IgD-negative memory B cell (primary cell): ENCODE results near the gene PDE7B. TPM values are rescaled to one million over a fixed set of nuclear protein-coding genes. Genes with fewer than 3 reads are reported as not detected.

ENCODE experiments used
- H3K27ac Mint-ChIP-seq, 3 donors: one replicate each; pipeline ENCODE4 v1.8.0; 2020 to 2022; ENCODE audit warnings: mild to moderate bottlenecking in 3 of 3, mixed read lengths in 3 of 3, moderate library complexity in 1 of 3
- H3K27me3 Mint-ChIP-seq: one replicate; pipeline ENCODE4 v1.8.0; 2021; ENCODE audit warnings: mixed read lengths
- H3K36me3 Mint-ChIP-seq: one replicate; pipeline ENCODE4 v1.8.0; 2020; ENCODE audit warnings: mild to moderate bottlenecking, mixed read lengths
- H3K4me1 Mint-ChIP-seq, 3 donors: one replicate each; pipeline ENCODE4 v1.8.0; 2020 to 2022; ENCODE audit warnings: mixed read lengths in 3 of 3, mild to moderate bottlenecking in 1 of 3
- H3K4me3 Mint-ChIP-seq, 4 donors: one replicate each; pipeline ENCODE4 v1.8.0; 2020 to 2022; ENCODE audit warnings: mild to moderate bottlenecking in 4 of 4, mixed read lengths in 4 of 4, moderate library complexity in 3 of 4
- H3K9me3 Mint-ChIP-seq, 3 donors: one replicate each; pipeline ENCODE4 v1.8.0; 2020 to 2021; ENCODE audit warnings: mixed read lengths in 3 of 3, mild to moderate bottlenecking in 1 of 3
- polyA plus RNA-seq: library from polyadenylated mRNA; unstranded; fragments of 300-500 nt; fragmentation: Illumina TruSeq; gene quantifications from one replicate; pipeline ENCODE4 v1.2.3, GENCODE V29; 2021

Gene PDE7B
- polyA plus RNA-seq, 1 donor from 2014 or later: 0.49 TPM

- no peak overlapping the region for H3K27ac Mint-ChIP-seq
- H3K9me3 Mint-ChIP-seq: no peaks in the 10 kb centered on the region
- H3K4me3 Mint-ChIP-seq: no peak overlapping the region
These were observed 187.0 kb downstream of the PDE7B start for GRCh38 chr6:136038531-136038930.

DNA sequence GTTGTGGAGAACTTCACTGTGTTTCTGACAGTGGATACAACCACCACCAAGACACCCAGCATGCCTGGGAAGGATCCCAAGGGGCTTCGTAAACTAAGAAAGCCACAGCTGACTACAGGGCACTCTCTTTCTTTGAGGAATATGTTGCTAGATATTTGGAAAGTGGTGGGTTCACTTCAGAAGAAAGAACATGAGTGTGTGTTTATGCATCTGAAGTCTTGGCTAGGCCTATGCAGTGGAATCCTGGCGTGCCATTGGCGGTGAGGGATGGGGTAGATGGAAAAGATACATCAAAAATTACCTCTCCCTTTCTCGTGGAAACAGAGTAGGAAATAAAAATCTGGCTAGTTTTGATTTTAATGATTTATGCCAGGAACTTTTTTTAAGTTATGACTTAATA, 187.7 kb downstream of the PDE7B start:
- no peaks in the 10 kb centered on the region for H3K36me3 Mint-ChIP-seq
- peaks cover 4% of the 10 kb centered on the region for H3K27me3 Mint-ChIP-seq
- H3K9me3 Mint-ChIP-seq: no peaks in the 10 kb centered on the region
- no peak overlapping the region for H3K27ac Mint-ChIP-seq
- H3K4me1 Mint-ChIP-seq: peaks cover 0 to 6% (median 0%) of the 10 kb centered on the region in 3 donors
- no peak overlapping the region for H3K4me3 Mint-ChIP-seq

More at GRCh38 chr6:136038531-136038930, 187.0 kb downstream of the PDE7B start:
- Mint-ChIP-seq H3K27me3 (peaks cover 4% of the 10 kb centered on the region), H3K36me3 (no peaks in the 10 kb centered on the region), H3K4me1 (peaks cover 0 to 6% (median 0%) of the 10 kb centered on the region in 3 donors)

- Mint-ChIP-seq H3K4me3 (no peak overlapping the region), H3K9me3 (peaks cover 0 to 5% (median 0%) of the 10 kb centered on the region in 3 donors), H3K4me1 (no peaks in the 10 kb centered on the region), H3K27ac (no peak overlapping the region), H3K36me3 (peaks cover 2% of the 10 kb centered on the region), H3K27me3 (no peaks in the 10 kb centered on the region)
These were observed 199.0 kb downstream of the PDE7B start for GRCh38 chr6:136050475-136050874.

GRCh38 chr6:136051140-136051775, 199.8 kb downstream of the PDE7B start:
- Mint-ChIP-seq H3K4me1 (no peaks in the 10 kb centered on the region), H3K9me3 (peaks cover 0 to 5% (median 0%) of the 10 kb centered on the region in 3 donors), H3K27ac (no peak overlapping the region), H3K27me3 (no peaks in the 10 kb centered on the region), H3K36me3 (peaks cover 2% of the 10 kb centered on the region), H3K4me3 (no peak overlapping the region)

DNA sequence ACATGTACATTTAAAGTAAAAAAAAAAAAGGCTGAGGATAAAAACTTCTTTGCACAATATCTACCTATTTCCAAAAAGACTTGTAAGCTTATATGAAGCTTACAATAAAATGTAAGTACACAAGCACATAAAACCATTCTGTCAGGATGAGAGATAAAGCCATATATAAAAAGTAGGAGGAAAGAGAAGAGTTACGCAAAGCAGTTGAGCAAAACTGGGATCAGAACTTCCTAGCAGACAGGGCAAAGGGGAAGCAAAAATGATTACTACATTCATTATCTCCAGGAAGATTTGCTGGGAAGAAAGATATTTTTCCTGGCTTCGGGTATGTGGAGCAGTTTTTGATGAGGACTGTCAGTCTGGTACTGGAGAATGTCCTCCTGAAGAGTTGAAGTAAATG, 200.5 kb downstream of the PDE7B start:
- H3K27me3 Mint-ChIP-seq: no peaks in the 10 kb centered on the region
- H3K9me3 Mint-ChIP-seq: peaks cover 0 to 5% (median 2%) of the 10 kb centered on the region in 3 donors
- no peaks in the 10 kb centered on the region for H3K4me1 Mint-ChIP-seq
- peaks cover 2% of the 10 kb centered on the region for H3K36me3 Mint-ChIP-seq
- no peak overlapping the region for H3K4me3 Mint-ChIP-seq
- peak overlapping the region in 1 of 3 donors; percentile 38 for H3K27ac Mint-ChIP-seq

DNA sequence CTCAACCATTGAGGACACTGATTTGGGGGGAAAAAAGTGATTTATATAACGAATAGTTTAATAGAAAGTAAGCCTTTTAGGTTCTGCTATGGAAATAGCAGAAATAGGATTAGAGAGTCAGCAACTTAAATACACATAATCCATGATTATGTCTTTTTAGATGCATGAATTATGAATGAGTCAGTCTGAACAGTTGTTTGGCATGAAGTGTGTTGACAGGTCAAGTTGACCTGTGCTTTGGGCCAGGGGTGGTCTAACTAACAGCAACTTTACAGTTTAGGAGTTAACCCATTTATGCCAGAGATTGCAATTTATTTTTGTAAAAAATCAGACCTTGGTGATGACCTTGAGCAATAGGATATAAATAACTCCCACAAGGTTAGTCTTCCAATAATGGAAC, 207.4 kb downstream of the PDE7B start:
- Mint-ChIP-seq H3K36me3 (no peaks in the 10 kb centered on the region), H3K4me1 (no peaks in the 10 kb centered on the region), H3K27me3 (no peaks in the 10 kb centered on the region), H3K27ac (no peak overlapping the region), H3K4me3 (no peak overlapping the region), H3K9me3 (peaks cover 0 to 5% (median 4%) of the 10 kb centered on the region in 3 donors)

GRCh38 chr6:136059308-136059707, 207.8 kb downstream of the PDE7B start:
- Mint-ChIP-seq H3K4me1 (no peaks in the 10 kb centered on the region), H3K4me3 (no peak overlapping the region), H3K9me3 (peaks cover 0 to 5% (median 4%) of the 10 kb centered on the region in 3 donors), H3K27me3 (no peaks in the 10 kb centered on the region), H3K27ac (peak overlapping the region in 1 of 3 donors; percentile 61), H3K36me3 (no peaks in the 10 kb centered on the region)

GRCh38 chr6:136060052-136060451, 208.6 kb downstream of the PDE7B start:
- Mint-ChIP-seq H3K27ac (no peak overlapping the region), H3K36me3 (no peaks in the 10 kb centered on the region)

DNA sequence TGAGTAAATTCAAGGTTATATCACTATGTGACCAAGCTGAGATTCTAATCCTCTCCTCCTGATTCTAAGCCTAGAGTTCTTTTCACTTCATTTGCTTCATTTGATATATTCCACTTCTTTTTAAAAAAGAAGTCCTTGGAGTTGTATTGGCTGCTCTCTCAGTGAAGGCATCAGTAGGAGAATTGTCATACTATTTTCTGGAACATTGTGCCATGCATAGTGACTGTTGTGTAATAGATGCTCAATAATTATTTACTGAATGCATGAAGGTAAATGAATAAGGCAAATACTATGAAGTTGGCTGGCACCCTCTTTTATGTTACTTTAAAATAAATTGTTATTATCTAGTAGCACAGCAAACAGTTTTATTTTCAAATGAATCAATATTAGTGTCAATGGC, 209.3 kb downstream of the PDE7B start:
- Mint-ChIP-seq H3K36me3 (no peaks in the 10 kb centered on the region), H3K27me3 (no peaks in the 10 kb centered on the region), H3K9me3 (peaks cover 0 to 4% (median 3%) of the 10 kb centered on the region in 3 donors), H3K27ac (no peak overlapping the region), H3K4me1 (no peaks in the 10 kb centered on the region), H3K4me3 (no peak overlapping the region)

More at GRCh38 chr6:136060052-136060451, 208.6 kb downstream of the PDE7B start:
- peaks cover 0 to 4% (median 3%) of the 10 kb centered on the region in 3 donors for H3K9me3 Mint-ChIP-seq
- no peak overlapping the region for H3K4me3 Mint-ChIP-seq
- H3K4me1 Mint-ChIP-seq: no peaks in the 10 kb centered on the region
- no peaks in the 10 kb centered on the region for H3K27me3 Mint-ChIP-seq

DNA sequence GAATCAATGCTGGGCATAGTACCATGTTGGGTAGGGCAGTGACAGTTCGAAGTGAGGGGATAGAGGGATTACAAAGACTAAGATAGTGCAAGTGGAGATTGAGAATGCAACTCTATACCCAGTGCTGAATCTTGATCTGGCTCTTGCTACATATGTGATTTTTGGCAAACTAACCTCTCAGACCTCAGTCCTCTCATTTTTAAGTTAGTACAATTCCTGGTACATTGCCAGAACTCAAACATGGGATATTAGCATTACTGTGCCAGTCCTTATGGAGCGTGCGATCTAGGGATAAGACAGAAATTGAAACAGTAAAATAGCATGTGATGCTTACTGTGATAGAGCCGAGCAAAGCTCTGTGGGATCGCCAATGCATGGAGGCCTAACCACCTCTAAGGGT, 210.2 kb downstream of the PDE7B start:
- no peaks in the 10 kb centered on the region for H3K4me1 Mint-ChIP-seq
- no peak overlapping the region for H3K4me3 Mint-ChIP-seq
- no peaks in the 10 kb centered on the region for H3K27me3 Mint-ChIP-seq
- peaks cover 0 to 4% (median 3%) of the 10 kb centered on the region in 3 donors for H3K9me3 Mint-ChIP-seq
- no peaks in the 10 kb centered on the region for H3K36me3 Mint-ChIP-seq
- no peak overlapping the region for H3K27ac Mint-ChIP-seq

GRCh38 chr6:136063096-136063495, 211.6 kb downstream of the PDE7B start:
- H3K4me3 Mint-ChIP-seq: no peak overlapping the region
- no peaks in the 10 kb centered on the region for H3K27me3 Mint-ChIP-seq
- H3K4me1 Mint-ChIP-seq: peaks cover 0 to 1% (median 0%) of the 10 kb centered on the region in 3 donors
- no peak overlapping the region for H3K27ac Mint-ChIP-seq
- H3K36me3 Mint-ChIP-seq: no peaks in the 10 kb centered on the region
- peaks cover 0 to 3% (median 1%) of the 10 kb centered on the region in 3 donors for H3K9me3 Mint-ChIP-seq

DNA sequence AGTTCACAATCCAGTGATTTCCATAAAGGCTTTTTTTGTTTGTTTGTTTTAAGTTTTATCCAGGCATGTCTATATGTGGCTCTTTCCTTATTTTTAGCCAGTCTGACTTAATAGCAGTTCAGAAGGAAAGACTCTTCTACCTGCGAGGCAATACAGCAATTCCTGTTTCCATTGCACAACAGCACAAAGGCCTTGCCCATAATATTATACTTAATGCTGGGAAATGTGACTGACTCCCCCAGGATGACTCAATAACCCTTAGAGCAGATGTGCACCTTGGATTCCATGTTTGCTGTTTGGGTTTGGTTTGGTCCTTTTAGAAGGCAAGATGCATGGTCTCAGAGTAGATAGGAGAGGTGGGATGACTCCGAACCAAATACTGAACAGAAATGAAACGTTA, 214.5 kb downstream of the PDE7B start:
- H3K4me1 Mint-ChIP-seq: peaks cover 0 to 1% (median 0%) of the 10 kb centered on the region in 3 donors
- peaks cover 0 to 1% (median 0%) of the 10 kb centered on the region in 3 donors for H3K9me3 Mint-ChIP-seq
- H3K36me3 Mint-ChIP-seq: no peaks in the 10 kb centered on the region
- no peak overlapping the region for H3K4me3 Mint-ChIP-seq
- no peak overlapping the region for H3K27ac Mint-ChIP-seq
- H3K27me3 Mint-ChIP-seq: peaks cover 2% of the 10 kb centered on the region

GRCh38 chr6:136067731-136068341, 216.3 kb downstream of the PDE7B start:
- Mint-ChIP-seq H3K36me3 (no peaks in the 10 kb centered on the region), H3K9me3 (peaks cover 0 to 1% (median 0%) of the 10 kb centered on the region in 3 donors), H3K27ac (no peak overlapping the region), H3K4me1 (peaks cover 0 to 1% (median 0%) of the 10 kb centered on the region in 3 donors), H3K27me3 (peaks cover 2% of the 10 kb centered on the region), H3K4me3 (no peak overlapping the region)

DNA sequence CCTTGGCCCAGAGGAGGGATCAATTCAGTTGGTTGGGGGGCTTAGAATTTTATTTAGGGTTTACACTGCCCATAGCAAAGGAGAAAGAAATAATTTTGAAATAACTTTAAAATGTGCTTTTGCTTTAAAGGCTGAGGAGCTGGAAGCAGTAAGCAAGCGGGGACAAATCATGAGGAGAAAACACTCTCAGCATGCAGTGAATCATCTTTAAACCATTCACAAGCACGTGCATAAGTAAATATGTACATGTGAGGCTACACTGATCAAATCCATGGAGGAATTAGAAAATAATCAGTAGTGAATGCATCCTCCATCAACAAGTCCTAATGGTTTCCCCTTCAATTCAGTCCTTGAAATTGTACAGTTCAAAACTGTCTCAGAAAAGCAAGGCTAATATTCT, 217.6 kb downstream of the PDE7B start:
- peaks cover 0 to 1% (median 0%) of the 10 kb centered on the region in 3 donors for H3K9me3 Mint-ChIP-seq
- H3K36me3 Mint-ChIP-seq: no peaks in the 10 kb centered on the region
- H3K4me3 Mint-ChIP-seq: no peak overlapping the region
- H3K27me3 Mint-ChIP-seq: peaks cover 2% of the 10 kb centered on the region
- H3K27ac Mint-ChIP-seq: no peak overlapping the region
- peaks cover 0 to 1% (median 0%) of the 10 kb centered on the region in 3 donors for H3K4me1 Mint-ChIP-seq

- Mint-ChIP-seq H3K4me1 (peaks cover 0 to 1% (median 0%) of the 10 kb centered on the region in 3 donors), H3K27me3 (peaks cover 2% of the 10 kb centered on the region), H3K36me3 (peaks cover 2% of the 10 kb centered on the region), H3K9me3 (peaks cover 0 to 5% (median 1%) of the 10 kb centered on the region in 3 donors), H3K27ac (no peak overlapping the region), H3K4me3 (no peak overlapping the region)
These were observed 219.3 kb downstream of the PDE7B start for GRCh38 chr6:136070815-136071214.

DNA sequence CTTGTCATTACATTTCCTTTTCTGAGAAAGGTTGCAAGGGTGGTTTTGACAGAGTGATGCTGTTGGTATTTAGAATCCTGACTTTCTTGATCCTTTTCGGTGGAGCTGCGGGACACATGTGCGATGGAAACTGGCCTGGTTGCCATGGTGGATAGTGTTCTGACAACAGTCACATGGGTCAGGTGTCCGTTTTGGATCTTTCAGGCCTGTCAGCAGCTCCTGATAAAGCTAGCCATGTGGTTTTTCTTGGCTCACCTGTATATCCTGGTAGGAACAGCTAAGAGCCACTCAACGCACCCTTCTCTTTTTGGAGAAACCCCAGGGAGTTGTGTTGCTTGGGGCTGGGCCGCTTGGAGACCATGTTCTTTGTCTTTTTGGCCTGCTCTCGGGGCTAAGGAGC, 221.2 kb downstream of the PDE7B start:
- Mint-ChIP-seq H3K4me1 (peaks cover 0 to 1% (median 0%) of the 10 kb centered on the region in 3 donors), H3K27me3 (peaks cover 3% of the 10 kb centered on the region), H3K36me3 (peaks cover 2% of the 10 kb centered on the region), H3K9me3 (peaks cover 0 to 5% (median 1%) of the 10 kb centered on the region in 3 donors), H3K27ac (no peak overlapping the region), H3K4me3 (no peak overlapping the region)
